Activated gamma-delta T cell (primary cell): Measurements from ENCODE around the gene SERPINA4.

ENCODE experiments used
- DNase-seq: peaks from one replicate; lab custom pipeline; 2025; lab: John Stamatoyannopoulos, UW

Gene SERPINA4

DNA sequence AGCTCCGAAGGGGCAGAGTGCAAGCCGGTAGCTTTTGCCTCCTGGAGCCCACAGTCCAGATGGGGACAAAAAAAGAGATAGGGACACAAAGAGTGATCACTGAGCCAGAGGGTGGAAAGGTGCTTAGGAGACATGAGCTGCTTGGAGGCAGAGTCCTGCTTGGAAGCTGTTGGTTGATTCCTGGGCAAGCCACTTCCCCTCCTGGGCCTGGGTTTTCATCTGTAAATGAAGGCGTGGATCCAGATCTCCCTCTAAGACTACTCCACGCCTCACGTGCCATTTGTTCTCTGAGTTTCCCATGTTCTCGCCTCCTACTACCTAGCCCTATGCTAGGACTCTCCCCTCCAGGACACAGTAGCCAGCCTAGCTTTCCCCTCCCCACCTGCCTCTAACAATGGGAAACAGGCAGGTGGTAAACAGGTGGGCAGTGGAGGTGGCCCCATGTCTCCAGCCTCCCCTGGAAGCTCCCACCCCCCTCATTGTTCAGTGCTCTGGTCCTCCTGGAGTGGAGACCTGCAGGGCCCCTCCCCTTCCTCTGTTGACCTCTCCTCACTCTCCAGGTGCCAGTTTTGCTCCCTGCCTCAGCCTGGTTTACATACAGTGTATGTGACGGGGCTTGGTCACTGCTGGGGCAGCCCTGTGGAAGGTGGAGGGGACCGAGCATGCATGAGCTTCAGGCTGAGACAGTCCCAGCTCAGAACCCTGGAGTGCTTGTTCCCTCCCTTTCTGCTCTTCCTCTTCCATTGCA, 54.8 kb downstream of the SERPINA4 start:
- no peak for DNase-seq

DNA sequence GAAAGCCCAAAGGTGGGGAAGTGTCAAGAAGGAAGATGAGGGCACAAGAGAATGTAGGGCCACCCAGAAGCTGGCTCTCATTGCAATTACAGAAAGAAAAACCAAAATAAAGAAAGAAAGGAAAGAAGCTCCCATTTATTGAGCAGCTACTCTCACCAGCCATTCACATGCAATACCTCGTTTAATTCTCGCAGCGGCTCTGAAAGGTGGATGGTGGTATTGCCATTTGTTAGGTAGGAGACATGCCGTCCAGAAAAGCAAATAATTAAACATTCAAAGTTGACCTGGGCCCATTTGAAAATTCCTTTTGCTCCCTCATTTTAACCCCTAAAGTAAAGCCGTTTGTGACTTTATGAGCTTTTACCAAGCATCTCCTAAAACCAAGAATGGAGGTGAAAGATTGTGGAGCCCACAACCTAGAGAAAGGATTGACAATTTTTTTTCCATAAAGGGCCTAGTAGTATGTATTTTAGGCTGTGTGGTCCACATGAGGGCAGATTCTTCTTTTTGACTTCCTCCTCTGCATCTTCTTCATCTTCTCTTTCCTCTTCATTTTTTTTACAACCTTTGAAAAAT, 56.2 kb downstream of the SERPINA4 start:
- DNase-seq = no peak

DNA sequence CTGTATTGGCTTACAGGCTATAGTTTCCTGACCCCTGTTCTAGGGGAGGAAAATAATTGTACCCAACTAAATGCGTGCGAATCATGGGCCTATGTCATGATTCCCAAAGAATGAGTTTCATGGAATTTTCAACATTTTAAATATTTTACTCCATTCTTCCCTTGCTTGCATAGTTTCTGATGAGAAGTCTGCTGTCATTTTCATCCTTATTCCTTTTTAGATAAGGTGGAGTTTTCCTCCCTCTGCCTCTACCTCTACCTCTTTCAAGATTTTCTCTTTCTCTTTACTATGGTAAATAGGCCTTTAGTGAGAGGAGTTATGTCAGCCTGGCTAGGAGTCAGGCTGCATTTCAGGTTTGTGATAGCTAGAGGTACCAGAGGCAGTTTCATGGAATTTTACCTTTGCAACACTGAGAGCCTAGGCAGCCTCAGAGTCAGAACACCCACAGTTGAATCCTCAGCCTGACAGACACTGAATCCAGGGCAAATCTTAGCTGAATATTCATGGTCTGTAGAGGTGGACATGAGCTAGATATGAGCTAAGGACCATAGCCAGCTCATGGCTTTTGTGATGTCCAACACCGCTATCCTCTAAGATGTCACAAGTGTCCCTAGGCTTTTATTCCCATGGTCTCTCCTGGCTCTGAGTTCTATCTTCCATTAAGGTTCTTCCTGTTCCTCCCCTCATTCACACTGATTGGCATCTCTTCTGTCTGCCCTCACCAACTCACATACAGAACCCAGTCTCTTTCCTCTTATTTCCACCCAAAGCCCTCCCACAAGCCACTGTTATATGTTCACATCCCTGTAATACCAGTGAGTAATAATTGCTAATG, 57.0 kb downstream of the SERPINA4 start:
- no peak for DNase-seq

DNA sequence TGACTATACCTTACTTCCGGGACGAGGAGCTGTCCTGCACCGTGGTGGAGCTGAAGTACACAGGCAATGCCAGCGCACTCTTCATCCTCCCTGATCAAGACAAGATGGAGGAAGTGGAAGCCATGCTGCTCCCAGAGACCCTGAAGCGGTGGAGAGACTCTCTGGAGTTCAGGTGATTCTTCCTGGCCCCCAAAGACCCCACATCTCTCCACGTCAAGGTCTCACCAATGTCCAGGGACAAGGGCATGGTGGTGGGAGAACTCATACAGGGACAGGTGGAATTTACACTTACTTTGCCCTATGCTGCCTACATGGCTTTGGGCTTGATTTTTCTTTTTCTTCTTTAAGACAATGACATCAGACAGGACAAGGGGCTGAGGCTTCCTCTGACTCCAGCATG, 58.1 kb downstream of the SERPINA4 start:
- DNase-seq = no peak
